ENCODE results near the gene LAMA5.

LAMA5 gene

DNA sequence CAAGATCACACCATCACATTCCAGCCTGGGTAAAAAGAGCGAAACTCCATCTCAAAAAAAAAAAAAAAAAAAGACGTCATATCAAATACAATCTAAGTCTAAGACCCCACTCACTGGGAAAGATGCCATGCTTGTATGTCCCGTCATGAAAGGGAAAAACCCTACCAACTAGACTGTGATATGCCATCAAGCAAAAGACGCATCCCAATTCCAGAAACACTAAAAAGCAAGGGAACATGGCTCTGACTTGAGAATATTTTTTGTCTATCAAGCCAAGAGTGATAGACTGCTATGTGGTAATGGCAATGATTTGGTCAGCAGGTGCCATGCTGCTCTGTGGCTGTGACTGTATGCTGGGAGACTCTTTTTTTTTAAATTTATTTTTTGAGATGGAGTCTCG is 23.0 kb downstream of the LAMA5 start:
- no peak for DNase-seq (ENCODE audit: low spot score)

DNA sequence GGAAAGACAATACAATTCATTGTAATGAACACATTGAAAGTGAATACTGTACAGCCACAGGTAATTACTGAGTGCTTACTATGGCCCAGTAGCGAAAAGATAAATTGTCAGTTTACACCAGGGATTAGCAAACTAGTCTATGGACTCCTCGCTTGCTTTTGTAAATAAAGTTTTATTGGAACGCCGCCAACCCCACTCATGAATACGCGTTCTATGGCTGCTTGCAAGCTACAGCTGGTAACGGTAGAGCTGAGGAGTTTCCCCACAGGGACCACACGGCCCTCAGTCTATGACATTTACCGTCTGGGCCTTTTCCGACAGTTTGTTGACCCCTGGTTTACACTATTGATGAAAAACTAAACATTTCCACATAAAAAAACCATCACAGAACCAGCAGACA is 24.2 kb downstream of the LAMA5 start:
- no peak for DNase-seq (ENCODE audit: low spot score)

DNA sequence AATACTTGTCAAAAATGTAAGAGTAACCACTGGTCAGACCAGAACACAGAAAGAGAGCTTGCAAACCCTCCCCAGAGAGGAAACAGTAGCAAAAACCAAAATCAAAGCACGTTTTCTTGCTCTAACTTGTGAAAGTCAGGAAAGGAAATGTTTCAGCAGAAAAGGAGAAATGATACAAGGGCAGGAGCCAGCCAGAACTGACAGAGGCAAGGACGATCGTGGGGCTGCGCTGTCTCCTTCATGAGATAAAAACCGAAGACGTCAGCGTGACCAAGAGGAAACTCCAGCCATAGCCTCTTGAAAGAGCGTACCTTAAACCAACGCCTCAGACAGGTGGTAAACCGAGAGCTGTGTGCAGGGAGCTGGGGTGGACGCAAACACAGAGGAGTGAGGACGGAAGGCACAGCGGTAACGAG is 27.5 kb downstream of the LAMA5 start:
- DNase-seq (ENCODE audit: low spot score) = no peak

DNA sequence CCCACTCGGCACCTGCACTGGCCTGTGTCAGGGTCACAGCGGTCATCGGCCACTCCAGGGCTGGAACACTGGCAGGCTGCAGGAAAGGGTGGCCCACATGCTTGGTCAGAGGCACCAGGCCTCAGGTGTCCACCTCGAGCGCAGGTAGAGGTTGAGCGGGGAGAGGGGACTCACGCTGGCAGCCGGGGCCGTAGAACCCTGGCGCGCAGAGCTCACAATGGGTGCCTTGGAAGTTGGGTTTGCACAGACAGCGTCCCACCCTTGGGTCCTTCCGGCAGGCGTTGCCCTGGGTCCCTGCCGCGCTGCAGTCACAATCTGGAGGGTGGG is 28.9 kb downstream of the LAMA5 start:
- no peak for DNase-seq (ENCODE audit: low spot score)

DNA sequence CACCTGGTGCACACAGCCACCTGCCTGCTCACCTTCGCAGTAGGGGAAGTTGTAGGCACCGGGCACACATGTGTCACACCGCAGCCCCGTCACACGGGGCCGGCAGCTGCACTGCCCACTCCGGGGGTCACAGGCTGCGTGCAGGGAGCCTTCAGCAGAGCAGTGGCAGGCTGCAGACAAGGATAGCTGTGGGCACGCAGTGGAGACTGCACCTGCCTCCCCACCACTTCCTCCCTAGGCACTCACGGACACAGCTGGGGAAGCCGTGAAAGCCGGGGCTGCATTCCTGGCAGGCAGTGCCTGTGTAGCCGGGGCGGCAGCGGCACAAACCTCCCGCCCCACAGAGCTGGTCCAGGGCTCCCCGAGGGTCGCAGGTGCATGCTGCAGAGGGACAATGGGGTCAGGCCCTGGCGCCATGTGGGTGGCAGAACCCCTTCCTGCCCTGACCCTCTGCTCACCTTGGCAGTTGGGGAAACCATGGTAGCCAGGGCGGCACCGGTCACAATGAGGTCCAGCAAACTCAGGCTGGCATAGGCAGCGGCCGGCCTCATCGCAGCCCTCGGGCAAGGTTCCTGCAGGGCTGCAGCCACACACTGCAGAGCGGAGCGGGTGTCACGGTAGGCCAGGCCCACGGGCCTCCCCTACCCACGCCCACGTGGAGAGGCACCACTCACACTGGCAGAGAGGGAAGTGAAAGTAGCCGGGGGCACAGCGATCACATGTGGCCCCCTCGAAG is 29.4 kb downstream of the LAMA5 start:
- no peak for DNase-seq (ENCODE audit: low spot score)

DNA sequence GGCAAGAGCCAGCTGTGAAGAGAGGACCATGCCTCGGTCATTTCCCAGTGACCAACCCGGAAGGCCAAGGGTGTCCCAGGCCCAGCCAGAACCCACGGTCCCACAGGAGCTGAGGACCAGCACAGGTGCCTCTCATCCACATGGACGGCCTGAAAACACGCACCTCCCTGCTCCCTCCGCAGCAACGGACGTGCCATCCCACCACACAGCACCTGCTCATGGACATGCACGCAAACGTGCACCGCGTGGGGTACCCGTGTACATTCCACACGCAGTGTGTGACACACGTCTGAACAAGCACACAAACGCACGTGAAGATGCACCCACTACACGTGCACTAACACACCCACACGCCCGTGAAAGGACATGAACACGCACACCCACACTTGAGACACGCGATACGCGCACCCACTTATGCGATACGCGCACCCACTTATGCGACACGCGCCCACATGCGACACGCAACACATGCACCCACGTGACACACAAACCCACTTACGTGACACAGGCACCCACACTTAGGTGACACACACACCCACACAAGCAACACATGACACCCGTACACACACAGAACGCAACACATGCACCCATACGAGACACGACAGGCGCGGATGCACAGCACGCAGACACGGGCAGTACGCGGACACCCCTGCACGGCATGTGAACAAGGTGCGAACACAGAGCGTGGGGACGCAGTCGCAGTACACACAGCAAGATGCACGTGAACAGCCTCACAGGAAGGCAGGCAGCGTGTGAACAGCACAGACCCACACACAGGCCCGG is 30.1 kb downstream of the LAMA5 start:
- no peak for DNase-seq (ENCODE audit: low spot score)

DNA sequence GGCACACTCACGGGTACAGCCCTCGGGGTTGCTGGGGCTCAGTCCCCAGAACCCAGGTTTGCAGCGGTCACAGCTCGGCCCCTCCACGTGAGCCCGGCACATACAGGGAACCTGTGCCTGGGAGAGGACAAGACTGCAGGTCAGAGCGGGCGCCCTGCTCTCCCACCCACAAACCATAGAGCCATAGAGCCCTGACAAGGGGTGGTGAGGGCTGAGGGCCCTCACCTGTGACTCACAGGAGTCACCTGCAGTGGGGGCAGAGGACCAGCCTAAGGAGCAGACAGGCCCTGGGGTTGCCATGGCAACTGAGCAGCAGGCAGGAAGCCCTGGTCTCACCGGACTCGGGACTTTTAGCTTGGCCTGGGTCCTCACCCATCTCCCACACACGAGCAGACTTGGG is 30.8 kb downstream of the LAMA5 start:
- no peak for DNase-seq (ENCODE audit: low spot score)

DNA sequence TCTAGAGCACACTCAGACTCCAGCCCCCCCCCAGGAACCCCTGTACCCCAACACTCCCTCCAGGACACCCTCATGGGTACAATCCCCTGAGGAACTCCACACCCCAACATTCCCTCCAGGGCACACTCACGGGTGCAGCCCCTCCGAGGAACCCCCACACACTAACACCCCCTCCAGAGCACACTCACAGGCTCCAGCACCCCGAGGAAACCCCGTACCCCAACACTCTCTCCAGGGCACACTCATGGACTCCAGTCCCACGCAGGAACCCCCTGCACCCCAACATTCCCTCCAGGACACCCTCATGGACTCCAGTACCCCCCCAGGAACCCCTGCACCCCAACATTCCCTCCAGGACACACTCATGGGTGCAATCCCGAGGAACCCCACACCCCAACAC is 31.6 kb downstream of the LAMA5 start:
- no peak for DNase-seq (ENCODE audit: low spot score)

DNA sequence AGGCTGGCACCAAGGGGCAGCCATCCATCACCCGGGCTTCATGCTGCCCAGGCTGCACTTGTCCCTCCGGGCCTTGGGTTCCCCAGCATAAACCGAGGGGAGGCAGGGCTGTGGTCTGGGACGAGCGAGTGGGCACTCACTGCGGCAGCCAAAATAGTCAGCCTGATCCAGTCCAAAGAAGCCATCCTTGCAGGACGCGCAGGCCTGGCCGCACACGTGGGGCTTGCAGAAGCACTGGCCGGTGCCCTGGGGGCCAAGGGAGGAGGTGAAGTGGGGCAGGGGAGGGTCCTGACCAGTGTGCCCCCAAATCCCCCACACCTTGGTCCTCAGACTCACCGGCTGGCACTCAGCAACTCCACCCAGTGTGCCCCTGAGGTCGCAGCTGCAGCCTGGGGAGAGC is 32.2 kb downstream of the LAMA5 start:
- no peak for DNase-seq (ENCODE audit: low spot score)

DNA sequence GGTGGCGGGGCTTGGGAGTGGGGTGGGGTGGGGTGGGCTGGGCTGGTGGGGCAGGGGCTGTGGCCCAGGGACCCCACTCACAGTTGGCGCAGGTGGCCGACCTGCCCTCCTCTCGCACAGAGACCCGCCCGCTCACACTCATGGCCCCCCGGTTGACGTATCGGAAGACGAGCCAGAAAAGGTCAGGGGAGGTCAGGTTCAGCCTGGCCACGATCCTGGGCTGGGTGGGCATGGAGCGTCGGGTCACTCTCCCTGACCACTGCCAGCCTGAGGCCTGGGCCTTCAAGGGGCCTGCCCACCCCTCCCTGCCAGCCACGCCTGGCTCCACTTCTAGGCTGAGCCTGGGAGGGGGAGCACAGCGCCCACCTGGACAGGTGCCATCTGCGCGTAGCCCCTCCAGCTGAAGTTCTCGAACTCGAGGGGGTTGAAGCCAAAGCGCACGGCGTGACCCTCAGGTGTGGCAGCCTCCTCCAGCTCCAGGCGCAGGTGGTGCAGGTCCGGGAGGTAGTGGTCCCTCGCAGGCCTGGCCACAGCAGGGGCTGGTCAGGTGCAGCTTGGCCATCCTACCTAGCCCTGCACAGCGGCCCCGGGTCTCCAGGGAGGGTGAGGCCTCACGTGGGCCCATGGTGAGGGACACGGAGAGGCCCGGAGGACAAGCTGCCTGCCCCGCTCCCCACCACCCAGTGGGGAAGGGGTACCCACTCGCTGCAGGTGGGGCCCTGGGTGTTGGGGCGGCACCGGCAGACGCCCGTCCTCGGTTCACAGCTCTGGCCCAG is 33.1 kb downstream of the LAMA5 start:
- no peak for DNase-seq (ENCODE audit: low spot score)

DNA sequence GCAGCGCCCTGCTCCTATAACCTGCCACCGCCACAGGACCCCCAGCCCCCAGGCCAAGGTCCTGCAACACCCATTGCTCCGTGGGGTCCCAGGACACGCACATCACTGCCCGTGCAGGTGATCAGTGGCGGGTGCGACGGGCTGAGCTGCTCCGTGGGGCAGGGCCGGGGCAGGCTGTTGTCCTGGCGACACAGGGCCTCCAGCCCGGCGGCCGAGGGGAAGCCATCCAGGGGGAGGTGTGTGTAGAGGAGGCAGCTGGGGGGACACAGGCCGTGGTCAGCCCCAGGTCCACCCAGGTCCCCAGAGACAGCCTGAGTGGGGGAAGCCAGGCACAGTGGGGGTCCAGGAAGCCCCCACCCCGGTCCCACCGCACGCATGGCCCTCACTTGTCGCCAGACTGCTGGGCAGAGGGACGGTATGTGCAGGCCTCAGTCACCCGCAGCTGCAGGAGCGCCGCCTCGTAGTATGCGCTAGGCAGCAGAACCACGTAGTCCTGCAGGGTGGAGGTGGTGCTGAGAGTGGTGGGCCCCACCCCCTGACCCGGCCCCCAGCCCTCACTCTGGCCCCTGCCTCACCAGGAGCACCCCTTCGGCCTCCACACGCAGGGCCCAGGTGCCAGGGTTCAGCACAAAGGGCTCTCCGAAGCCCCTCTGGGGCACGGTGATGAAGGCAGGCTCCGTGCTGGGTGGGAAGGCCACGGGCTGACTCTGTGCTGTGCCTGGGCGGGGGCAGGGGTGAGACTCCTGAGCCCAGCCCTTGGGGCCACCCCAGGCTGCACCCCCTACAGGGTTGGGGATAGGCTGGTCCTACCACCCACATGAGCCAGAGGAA is 33.9 kb downstream of the LAMA5 start:
- no peak for DNase-seq (ENCODE audit: low spot score)

DNA sequence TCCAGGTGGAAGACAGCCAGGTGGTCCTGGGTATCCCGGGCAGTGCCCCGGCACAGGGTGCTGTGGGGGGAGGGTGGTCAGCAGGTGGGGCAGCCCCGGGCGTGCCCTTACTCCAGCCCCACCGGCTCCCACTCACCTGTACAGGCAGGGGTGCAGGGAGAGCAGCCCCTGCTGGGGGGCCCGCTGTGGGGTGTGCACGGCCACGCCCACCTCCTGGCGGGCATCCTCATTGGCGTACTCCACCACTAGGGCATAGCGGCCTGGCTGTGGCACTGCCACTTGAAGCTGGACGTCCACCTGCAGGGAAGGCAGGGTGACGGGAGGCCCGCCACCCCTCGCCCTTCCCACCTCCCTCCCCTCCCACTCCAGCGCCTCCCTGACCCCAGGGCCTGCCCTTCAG is 34.7 kb downstream of the LAMA5 start:
- DNase-seq (ENCODE audit: low spot score) = no peak

DNA sequence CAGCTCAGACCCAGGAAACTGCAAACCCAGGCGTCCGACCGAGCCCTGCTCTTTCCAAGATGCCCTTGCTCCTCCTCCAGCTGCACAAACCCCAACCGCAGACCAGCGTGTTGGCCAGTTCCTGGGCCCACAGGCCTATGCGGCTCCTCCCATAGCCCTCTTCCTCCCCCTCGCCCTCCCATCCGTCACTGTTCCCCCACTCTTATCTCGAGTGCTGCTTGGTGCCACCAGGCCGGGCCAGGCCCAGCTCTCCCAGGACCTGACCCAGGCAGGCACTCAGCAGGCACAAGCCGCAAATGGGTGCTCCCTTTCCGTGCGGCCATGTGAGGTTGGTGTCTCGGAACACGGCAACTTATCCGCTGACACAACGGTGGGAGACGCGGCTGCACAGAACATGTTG is 35.8 kb downstream of the LAMA5 start:
- DNase-seq (ENCODE audit: low spot score) = no peak

DNA sequence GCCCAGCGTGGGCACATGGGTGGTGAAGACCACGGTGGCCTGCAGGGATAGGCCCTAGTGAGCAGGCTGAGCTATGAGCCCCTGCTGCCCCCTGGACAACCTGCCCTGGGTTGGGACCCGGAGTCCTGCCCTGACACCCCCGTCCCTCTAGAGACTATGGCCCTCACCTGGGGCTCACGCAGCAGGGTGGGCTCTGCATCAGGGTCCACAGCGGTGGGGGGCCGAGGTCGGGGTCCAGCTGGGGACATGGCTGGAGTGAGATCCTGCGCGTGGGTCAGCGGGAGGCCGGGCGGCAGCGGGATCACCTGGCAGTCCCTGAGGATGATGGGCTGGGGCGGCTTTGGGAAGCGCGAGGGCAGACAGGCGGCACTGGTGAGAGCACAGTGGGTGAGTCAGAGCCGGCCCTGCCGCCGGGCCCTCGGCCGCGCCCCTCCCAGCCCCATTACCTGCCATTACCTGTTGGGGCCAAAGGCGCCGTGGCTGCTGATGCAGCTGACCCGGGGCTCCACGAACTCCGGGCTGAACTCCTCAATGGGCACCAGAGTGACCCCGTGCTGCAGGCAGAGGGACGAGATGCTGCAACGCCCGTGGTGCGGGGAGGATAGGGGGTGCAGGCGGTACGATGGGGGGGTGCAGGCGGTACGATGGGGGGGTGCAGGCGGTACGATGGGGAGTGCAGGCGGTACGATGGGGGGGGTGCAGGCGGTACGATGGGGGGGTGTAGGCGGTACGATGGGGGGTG is 36.4 kb downstream of the LAMA5 start:
- DNase-seq (ENCODE audit: low spot score) = no peak

DNA sequence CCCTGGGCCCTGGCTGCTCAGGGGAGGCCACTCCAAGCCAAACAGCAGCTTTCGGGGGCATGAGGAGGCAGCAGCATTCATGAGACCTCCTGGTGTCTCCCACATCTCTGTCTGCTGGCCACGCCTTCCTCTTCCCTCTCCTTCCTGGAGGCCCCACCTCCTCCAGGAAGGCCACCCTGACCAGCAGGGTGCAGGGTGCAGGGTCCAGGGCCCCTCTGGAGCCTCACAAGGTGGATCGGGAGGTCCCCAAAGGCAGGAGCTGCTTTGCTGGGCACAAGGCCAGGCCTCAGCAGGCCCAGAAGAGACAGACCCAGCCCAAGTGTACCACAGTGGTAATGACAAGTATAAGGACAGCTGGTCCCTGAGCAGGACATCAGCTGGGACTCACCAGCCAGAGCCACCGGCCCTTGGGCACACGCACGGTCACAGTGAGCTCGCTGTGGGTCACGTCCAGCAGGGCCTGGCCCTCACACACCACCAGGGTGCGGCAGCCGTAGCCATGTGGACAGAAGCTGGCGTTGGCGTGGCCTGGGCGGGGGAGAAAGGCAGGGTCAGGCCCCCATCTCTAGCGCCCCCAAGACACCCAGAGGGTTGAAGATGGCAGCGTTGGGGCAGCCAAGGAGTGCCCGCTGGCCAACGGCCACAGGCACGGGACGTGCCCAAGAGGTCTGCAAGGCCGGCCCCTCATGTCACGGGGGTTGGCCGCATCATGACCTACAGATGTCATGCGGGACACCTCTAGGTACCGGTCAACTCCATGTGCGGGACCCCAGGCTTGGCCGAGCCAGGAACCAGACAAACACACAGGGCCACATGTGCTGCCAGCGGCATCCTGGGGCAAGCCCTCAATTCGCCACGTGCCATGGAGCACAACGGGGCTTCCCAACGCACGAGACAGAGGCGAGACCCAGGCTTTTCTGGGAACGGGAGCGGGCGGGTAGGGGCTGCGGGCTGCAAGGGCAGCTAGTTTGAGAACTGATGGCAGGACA is 37.4 kb downstream of the LAMA5 start:
- no peak for DNase-seq (ENCODE audit: low spot score)

DNA sequence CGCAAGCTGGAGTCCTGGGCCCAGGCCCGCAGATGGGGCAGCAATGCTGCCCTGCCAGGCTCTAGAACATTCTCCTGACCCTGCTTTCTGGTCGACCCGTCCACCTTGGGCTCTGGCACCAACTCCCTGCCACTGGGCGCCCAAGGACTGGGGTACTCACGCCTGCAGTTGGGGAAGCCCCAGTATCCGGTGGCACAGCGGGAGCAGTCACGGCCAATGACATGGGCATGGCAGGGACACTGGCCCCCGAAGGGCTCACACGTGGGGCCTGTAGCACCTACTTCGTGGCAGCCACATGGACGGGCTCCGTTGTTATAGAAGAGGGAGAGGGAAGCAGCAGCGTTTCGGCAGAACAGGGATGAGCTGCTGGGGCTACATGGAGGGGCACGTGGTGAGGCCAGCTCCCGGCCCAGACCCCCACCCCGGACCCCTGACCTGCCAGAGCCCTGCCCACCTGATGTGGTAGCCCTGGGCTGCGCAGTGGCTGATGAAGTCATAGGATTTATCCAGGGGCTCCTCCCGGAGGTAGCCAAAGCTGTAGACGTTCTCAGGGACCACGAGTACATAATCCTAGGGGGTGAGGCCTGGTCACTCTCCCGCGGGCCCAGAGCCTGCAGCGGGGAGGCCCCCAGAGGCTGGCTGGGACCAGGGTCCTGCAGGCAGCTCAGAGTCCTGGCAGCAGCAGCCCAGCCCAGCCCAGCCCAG is 38.3 kb downstream of the LAMA5 start:
- no peak for DNase-seq (ENCODE audit: low spot score)

DNA sequence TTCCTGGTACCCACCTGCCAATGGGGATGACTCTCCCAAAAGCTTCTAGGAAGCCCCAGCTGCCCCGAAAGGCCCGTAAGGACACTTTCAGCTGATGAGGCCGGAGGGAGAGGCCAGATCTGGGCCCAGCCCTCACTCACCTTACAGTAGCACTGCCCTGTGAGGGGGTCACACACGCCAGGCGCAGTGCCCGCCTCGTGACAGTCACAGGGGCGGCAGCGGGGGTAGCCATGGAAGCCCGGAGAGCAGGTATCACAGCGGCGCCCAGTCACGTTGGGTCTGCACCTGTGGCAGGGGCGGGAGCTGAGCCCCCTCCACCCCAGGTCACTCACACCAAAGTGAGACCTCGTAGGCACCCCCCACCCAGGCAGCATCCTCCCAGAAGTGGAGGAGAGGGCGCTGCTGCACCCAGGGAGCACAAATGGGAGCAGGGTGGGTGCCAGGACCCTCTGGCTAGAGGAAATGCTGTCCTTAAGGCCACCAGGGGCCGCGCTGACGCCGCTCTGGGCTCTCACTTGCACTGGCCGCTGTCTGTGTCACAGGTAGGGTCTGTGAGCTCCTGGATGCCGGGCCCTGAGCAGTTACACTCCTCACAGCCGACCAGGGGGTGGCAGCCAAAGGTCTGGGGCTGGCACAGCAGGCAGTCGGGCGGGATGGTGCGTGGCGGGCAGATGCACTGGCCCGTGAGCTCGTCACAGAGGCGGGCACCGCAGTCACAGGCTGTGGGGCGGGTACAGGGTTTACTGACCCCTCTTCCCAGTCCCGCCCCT is 39.2 kb downstream of the LAMA5 start:
- DNase-seq (ENCODE audit: low spot score) = no peak

DNA sequence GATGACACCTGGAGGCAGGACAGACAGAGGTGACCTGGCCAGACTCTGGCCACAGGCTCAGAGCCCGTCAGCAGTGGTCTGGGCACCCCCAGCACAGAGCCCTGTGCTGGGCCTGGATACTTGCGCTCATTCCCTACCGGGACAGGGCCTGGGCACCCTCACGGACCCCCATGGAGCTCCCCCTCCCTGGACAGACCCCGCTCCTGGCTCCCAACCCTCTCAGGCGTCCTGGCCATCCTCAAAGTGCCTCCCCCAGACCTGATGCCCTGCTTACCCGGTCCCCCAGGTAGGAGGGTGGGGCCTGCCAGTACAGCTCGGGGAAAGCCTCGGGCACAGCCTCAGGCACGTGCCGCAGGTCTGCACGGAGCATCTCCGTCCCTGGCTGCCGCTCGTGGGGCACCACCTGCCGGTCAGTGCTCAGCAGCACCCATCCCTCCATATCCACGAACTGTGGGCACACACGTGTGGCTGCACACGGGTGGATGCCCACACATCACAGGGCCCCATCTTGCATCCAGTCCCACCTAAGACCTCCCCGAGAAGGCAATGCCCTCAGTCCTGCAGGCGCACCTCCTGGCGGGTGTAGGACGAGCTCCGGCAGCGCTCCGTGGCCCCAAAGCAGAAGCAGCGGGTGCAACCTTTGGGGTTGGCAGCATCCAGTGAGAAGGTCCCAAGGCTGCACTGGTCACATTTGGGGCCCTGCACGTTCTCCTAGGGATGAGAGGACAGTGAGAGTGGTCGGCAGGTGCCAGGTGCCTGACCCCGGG is 40.0 kb downstream of the LAMA5 start:
- DNase-seq (ENCODE audit: low spot score) = no peak

Measured in iPS-NIHi11 (cell line).